Osteocyte (in vitro differentiated cells): ENCODE data around the gene XBP1. TPM values are rescaled to one million over a fixed set of nuclear protein-coding genes. Genes with fewer than 3 reads are reported as not detected.

Experiments used
- DNase-seq: peaks from one replicate; pipeline ENCODE4 v3.0.0; 2021; ENCODE audit warnings: mixed read lengths; ENCODE audit not compliant: unreplicated experiment; ENCODE audit errors: extremely low spot score
- H3K27ac Mint-ChIP-seq: one replicate; pipeline ENCODE4 v1.8.0; 2021; ENCODE audit warnings: mild to moderate bottlenecking, mixed read lengths; ENCODE audit not compliant: unreplicated experiment
- H3K27me3 Mint-ChIP-seq: one replicate; pipeline ENCODE4 v1.8.0; 2021; ENCODE audit warnings: mixed read lengths; ENCODE audit not compliant: unreplicated experiment
- H3K36me3 Mint-ChIP-seq: one replicate; pipeline ENCODE4 v1.8.0; 2021; ENCODE audit warnings: mixed read lengths; ENCODE audit not compliant: unreplicated experiment
- H3K4me1 Mint-ChIP-seq: one replicate; pipeline ENCODE4 v1.8.0; 2021; ENCODE audit warnings: mixed read lengths; ENCODE audit not compliant: unreplicated experiment
- H3K4me3 Mint-ChIP-seq: one replicate; pipeline ENCODE4 v1.8.0; 2021; ENCODE audit warnings: mild to moderate bottlenecking, moderate library complexity, mixed read lengths; ENCODE audit not compliant: unreplicated experiment
- H3K9me3 Mint-ChIP-seq: one replicate; pipeline ENCODE4 v1.8.0; 2021; ENCODE audit warnings: mixed read lengths; ENCODE audit not compliant: unreplicated experiment
- total RNA-seq: library from RNA; stranded (reverse); gene quantifications from 2 replicates; pipeline ENCODE4 v1.2.1, GENCODE V29; 2021
- TF ChIP-seq, protein P1 (sequence below): fragments of 200-600 bp; sonication (generic); IDR thresholded peaks from 2 replicates; pipeline ENCODE4 v1.5.0; 2021; ENCODE audit warnings: antibody characterized with exemption, mild to moderate bottlenecking, moderate library complexity

Gene XBP1
- total RNA-seq, 1 donor from 2014 or later, result 150 TPM

DNA sequence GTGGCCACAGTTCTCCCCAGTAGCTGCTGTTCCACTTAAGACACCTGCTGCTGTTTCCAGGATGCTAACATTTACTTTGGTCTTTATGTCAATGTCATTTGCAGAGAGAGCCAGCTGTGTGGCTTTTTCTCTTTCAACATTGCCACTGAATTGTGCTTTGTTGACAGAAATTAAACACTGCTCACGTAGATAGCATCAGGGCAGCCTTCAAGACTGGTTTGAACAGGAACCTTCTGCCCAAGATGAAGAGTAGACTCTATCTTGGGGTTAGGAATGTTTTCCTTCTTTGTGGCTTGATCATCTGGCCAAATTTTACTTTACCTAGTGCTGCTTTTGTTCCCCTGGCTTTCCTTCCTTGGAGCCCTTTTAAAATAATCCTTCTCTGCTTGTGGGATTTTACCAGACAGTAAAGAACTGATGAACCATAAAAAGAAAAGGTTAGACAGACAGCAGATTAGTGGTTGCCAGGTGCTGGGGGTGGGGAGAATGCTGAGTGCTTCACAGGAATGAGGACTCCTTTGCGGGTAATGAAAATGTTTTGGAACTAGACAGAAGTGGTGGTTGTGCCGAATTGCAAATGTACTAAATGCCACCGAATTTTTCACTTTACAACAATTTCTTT is 22.7 kb upstream of the XBP1 start:
- no peak overlapping the region for H3K4me3 Mint-ChIP-seq
- TF ChIP-seq, protein P1, sequence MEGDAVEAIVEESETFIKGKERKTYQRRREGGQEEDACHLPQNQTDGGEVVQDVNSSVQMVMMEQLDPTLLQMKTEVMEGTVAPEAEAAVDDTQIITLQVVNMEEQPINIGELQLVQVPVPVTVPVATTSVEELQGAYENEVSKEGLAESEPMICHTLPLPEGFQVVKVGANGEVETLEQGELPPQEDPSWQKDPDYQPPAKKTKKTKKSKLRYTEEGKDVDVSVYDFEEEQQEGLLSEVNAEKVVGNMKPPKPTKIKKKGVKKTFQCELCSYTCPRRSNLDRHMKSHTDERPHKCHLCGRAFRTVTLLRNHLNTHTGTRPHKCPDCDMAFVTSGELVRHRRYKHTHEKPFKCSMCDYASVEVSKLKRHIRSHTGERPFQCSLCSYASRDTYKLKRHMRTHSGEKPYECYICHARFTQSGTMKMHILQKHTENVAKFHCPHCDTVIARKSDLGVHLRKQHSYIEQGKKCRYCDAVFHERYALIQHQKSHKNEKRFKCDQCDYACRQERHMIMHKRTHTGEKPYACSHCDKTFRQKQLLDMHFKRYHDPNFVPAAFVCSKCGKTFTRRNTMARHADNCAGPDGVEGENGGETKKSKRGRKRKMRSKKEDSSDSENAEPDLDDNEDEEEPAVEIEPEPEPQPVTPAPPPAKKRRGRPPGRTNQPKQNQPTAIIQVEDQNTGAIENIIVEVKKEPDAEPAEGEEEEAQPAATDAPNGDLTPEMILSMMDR, result no peak
- no peaks in the 10 kb centered on the region for H3K27me3 Mint-ChIP-seq
- H3K27ac Mint-ChIP-seq, result no peak overlapping the region
- H3K36me3 Mint-ChIP-seq, result peaks cover 2% of the 10 kb centered on the region
- no peaks in the 10 kb centered on the region for H3K9me3 Mint-ChIP-seq
- no peak for DNase-seq
- no peaks in the 10 kb centered on the region for H3K4me1 Mint-ChIP-seq

DNA sequence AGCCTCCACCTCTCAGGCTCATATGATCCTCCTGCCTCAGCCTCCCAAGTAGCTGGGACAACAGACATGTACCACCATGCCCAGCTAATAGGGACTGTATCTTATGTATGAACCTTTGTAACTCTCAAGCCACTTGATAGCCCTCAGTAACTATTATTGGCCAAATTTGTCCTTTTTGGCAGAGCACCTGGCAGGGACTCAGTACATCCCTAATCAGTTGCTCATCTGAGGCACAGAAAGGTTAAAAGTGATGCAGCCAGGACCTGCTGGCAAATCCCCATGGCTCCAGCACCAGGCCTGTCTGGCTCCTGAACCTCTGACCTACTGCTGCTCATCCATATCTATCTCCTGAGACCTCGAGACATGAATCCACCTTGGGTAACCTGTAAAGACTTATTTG is 21.1 kb upstream of the XBP1 start:
- Mint-ChIP-seq H3K4me1 (no peaks in the 10 kb centered on the region), H3K9me3 (no peaks in the 10 kb centered on the region), H3K27me3 (no peaks in the 10 kb centered on the region), H3K27ac (no peak overlapping the region), H3K36me3 (peaks cover 2% of the 10 kb centered on the region), H3K4me3 (no peak overlapping the region)
- TF ChIP-seq, protein P1, result no peak
- DNase-seq, result no peak

DNA sequence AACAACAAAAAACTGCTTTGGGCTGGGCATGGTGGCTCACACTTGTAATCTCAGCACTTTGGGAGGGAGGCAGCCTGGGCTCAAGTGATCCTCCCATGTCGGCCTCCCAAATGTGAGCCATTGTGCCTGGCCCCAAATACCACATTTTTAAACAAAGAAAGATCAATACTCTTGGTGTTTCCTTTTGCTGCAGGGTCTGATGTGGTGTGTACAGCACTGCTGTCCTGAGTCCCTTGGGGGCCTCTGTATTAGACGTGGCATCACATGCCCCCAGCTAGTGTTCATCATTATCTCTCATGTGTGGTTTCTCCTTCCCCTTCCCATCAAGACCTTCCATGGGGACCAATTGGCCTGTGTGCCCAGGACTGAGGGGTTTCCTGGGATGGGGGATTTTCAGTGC is 20.5 kb upstream of the XBP1 start:
- no peak for DNase-seq
- Mint-ChIP-seq H3K27ac (no peak overlapping the region), H3K9me3 (no peaks in the 10 kb centered on the region), H3K36me3 (peaks cover 2% of the 10 kb centered on the region), H3K4me1 (no peaks in the 10 kb centered on the region), H3K27me3 (no peaks in the 10 kb centered on the region), H3K4me3 (no peak overlapping the region)
- TF ChIP-seq, protein P1, result no peak

DNA sequence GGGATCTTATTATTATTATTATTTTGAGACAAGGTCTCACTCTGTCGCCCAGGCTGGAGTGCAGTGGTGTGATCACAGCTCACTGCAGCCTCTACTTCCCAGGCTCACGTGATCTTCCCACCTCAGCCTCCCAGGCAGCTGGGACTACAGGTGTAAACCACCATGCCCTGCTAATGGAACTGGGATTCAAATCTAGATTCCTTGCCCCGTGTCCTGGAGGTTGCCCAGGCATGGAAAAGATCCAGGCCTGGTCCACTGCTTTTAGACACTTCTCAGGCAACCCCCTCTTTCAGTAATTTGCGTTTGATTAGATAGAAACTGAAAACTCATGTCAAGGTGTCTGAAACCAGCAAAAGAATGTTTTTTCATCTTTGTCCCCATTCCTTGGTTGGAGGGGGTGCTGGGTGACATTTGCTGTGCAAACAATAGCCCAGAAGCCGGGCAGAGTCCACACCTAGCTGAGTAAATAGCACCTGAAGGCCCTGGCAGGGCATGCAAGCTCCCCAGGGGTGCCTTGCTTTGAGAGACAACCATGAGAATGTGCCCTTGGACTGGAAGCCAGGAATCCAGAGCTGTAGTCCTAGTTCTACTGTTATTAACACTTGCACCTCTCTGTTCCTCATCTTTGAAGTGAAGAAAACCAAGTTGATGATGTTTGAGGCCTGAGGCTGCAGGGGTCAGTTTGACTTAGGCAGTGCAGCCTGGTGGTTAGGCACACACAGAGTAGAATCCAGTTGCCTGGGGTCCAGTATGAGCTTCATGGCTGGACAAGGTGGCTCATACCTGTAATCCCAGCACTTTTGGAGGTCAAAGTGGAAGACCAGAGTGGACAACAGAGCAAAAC is 19.1 kb upstream of the XBP1 start:
- Mint-ChIP-seq H3K4me3 (no peak overlapping the region), H3K36me3 (peaks cover 10% of the 10 kb centered on the region), H3K4me1 (no peaks in the 10 kb centered on the region), H3K9me3 (no peaks in the 10 kb centered on the region), H3K27me3 (no peaks in the 10 kb centered on the region), H3K27ac (no peak overlapping the region)
- TF ChIP-seq, protein P1, result no peak
- no peak for DNase-seq
